ENCODE data around the gene NUDCD3. TPM values are rescaled to one million over a fixed set of nuclear protein-coding genes. Genes with fewer than 3 reads are reported as not detected.

NUDCD3 gene
- total RNA-seq, 1 experiment from 2014 or later, result 82.3 TPM

- TF ChIP-seq, protein P1, sequence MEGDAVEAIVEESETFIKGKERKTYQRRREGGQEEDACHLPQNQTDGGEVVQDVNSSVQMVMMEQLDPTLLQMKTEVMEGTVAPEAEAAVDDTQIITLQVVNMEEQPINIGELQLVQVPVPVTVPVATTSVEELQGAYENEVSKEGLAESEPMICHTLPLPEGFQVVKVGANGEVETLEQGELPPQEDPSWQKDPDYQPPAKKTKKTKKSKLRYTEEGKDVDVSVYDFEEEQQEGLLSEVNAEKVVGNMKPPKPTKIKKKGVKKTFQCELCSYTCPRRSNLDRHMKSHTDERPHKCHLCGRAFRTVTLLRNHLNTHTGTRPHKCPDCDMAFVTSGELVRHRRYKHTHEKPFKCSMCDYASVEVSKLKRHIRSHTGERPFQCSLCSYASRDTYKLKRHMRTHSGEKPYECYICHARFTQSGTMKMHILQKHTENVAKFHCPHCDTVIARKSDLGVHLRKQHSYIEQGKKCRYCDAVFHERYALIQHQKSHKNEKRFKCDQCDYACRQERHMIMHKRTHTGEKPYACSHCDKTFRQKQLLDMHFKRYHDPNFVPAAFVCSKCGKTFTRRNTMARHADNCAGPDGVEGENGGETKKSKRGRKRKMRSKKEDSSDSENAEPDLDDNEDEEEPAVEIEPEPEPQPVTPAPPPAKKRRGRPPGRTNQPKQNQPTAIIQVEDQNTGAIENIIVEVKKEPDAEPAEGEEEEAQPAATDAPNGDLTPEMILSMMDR (conservative IDR thresholded peaks at IDR 0.05; ENCODE audit: low read depth, low read length), result no peak
- TF ChIP-seq EZH2phosphoT487 (IDR thresholded peaks at IDR 0.05; ENCODE audit: borderline replicate concordance, low read length) (no peak), EZH2 (IDR thresholded peaks at IDR 0.05; ENCODE audit: low read length, unreplicated experiment) (no peak)
- Histone ChIP-seq H3K9me3 (ENCODE audit: low read length) (no peaks in the 10 kb centered on the region), H2AFZ (ENCODE audit: low read length) (no peak overlapping the region), H3K4me3 (ENCODE audit: low read length) (no peak overlapping the region), H3K9ac (ENCODE audit: low read length) (no peak overlapping the region), H4K20me1 (ENCODE audit: low read length) (0 out of 2 replicates have a peak, but pooled peaks cover 15% of the 10 kb centered on the region), H3K4me2 (ENCODE audit: low read length) (no peak overlapping the region), H3K27ac (ENCODE audit: low read length) (no peak overlapping the region), H3K79me2 (ENCODE audit: low read length) (peaks cover 54% of the 10 kb centered on the region), H3F3A (ENCODE audit: low read length, unreplicated experiment) (no peaks in the 10 kb centered on the region), H3K36me3 (ENCODE audit: low read depth, low read length) (no peaks in the 10 kb centered on the region; the same call in 1 of the 2 replicates), H3K4me1 (ENCODE audit: insufficient read depth, low read length) (no peaks in the 10 kb centered on the region), H3K27me3 (ENCODE audit: low read length) (no peaks in the 10 kb centered on the region), H3K9me2 (replicated peaks; ENCODE audit: low read length) (no peaks in the 10 kb centered on the region)
- DNase-seq (no peak), ATAC-seq (no peak)
- POLR2A ChIA-PET (ENCODE audit: unreplicated experiment), result no interaction called here
- no TSS peak for BruUV-seq (replicated peaks)
- intact Hi-C loops (cut with micrococcal nuclease), result no loop called here
- CTCF ChIA-PET, result no interaction called here
Measured at GRCh38 chr7:44439926-44440325, 50.5 kb downstream of the NUDCD3 start.

GRCh38 chr7:44438816-44439215 is 51.6 kb downstream of the NUDCD3 start:
- Histone ChIP-seq H3K9me3 (ENCODE audit: low read length) (no peaks in the 10 kb centered on the region), H3K4me3 (ENCODE audit: low read length) (no peak overlapping the region), H3K27me3 (ENCODE audit: low read length) (no peaks in the 10 kb centered on the region), H3K9me2 (replicated peaks; ENCODE audit: low read length) (no peaks in the 10 kb centered on the region), H3F3A (ENCODE audit: low read length, unreplicated experiment) (no peaks in the 10 kb centered on the region), H3K9ac (ENCODE audit: low read length) (no peak overlapping the region), H3K79me2 (ENCODE audit: low read length) (peaks cover 59% of the 10 kb centered on the region), H4K20me1 (ENCODE audit: low read length) (0 out of 2 replicates have a peak, but pooled peaks cover 15% of the 10 kb centered on the region), H3K27ac (ENCODE audit: low read length) (no peak overlapping the region), H3K4me1 (ENCODE audit: insufficient read depth, low read length) (no peaks in the 10 kb centered on the region), H3K36me3 (ENCODE audit: low read depth, low read length) (no peaks in the 10 kb centered on the region; the same call in 1 of the 2 replicates), H3K4me2 (ENCODE audit: low read length) (no peak overlapping the region), H2AFZ (ENCODE audit: low read length) (no peak overlapping the region)
- CTCF ChIA-PET, result no interaction called here
- no TSS peak for BruUV-seq (replicated peaks)
- intact Hi-C loops (cut with micrococcal nuclease), result no loop called here
- TF ChIP-seq EZH2phosphoT487 (IDR thresholded peaks at IDR 0.05; ENCODE audit: borderline replicate concordance, low read length) (no peak), EZH2 (IDR thresholded peaks at IDR 0.05; ENCODE audit: low read length, unreplicated experiment) (no peak)
- TF ChIP-seq, protein P1 (conservative IDR thresholded peaks at IDR 0.05; ENCODE audit: low read depth, low read length), result no peak
- ATAC-seq (peak; percentile 54; the same call in 1 of the 2 replicates), DNase-seq (peak; percentile 9)
- POLR2A ChIA-PET (ENCODE audit: unreplicated experiment), result interaction anchor here (0.7 kb wide), 1 partner anchor 19 kb away, joined by 11 read pairs; no protein-coding TSS in a partner anchor

GRCh38 chr7:44434201-44434600 is 56.3 kb downstream of the NUDCD3 start:
- DNase-seq (no peak), ATAC-seq (no peak)
- Histone ChIP-seq H3K36me3 (ENCODE audit: low read depth, low read length) (no peaks in the 10 kb centered on the region), H3K27me3 (ENCODE audit: low read length) (no peaks in the 10 kb centered on the region), H3K27ac (ENCODE audit: low read length) (no peak overlapping the region), H3K79me2 (ENCODE audit: low read length) (peaks cover 37% of the 10 kb centered on the region), H3K4me3 (ENCODE audit: low read length) (no peak overlapping the region), H4K20me1 (ENCODE audit: low read length) (no peaks in the 10 kb centered on the region), H3K4me2 (ENCODE audit: low read length) (no peak overlapping the region), H2AFZ (ENCODE audit: low read length) (no peak overlapping the region), H3F3A (ENCODE audit: low read length, unreplicated experiment) (no peaks in the 10 kb centered on the region), H3K9me2 (replicated peaks; ENCODE audit: low read length) (no peaks in the 10 kb centered on the region), H3K4me1 (ENCODE audit: insufficient read depth, low read length) (no peaks in the 10 kb centered on the region), H3K9ac (ENCODE audit: low read length) (no peak overlapping the region), H3K9me3 (ENCODE audit: low read length) (no peaks in the 10 kb centered on the region)
- BruUV-seq (replicated peaks), result no TSS peak
- CTCF ChIA-PET, result no interaction called here
- POLR2A ChIA-PET (ENCODE audit: unreplicated experiment), result no interaction called here
- intact Hi-C loops (cut with micrococcal nuclease), result no loop called here
- TF ChIP-seq EZH2 (IDR thresholded peaks at IDR 0.05; ENCODE audit: low read length, unreplicated experiment) (no peak), EZH2phosphoT487 (IDR thresholded peaks at IDR 0.05; ENCODE audit: borderline replicate concordance, low read length) (no peak)
- TF ChIP-seq, protein P1 (conservative IDR thresholded peaks at IDR 0.05; ENCODE audit: low read depth, low read length), result no peak

Measured in PC-3 (cell line).